Lower lobe of right lung (tissue), 2 donors: ENCODE measurements around the gene SYNGR4. TPM values are rescaled to one million over a fixed set of nuclear protein-coding genes. Genes with fewer than 3 reads are reported as not detected.

Source experiments
- ATAC-seq, 2 donors: fragments of 200-7000 bp; cut with Tn5 transposase; one replicate each; pipeline ENCODE4 v1.9.1; 2020 to 2022; ENCODE audit warnings: mild to moderate bottlenecking in 2 of 2, moderate library complexity in 2 of 2
- DNase-seq: peaks from one replicate; pipeline ENCODE4 v3.0.0-alpha.2; 2020
- H3K27ac ChIP-seq: fragments of 200-600 bp; one replicate; pipeline ENCODE4 v1.8.0; 2022
- H3K27me3 ChIP-seq: fragments of 200-600 bp; one replicate; pipeline ENCODE4 v1.8.0; 2022; ENCODE audit warnings: low read depth
- H3K36me3 ChIP-seq: fragments of 200-600 bp; one replicate; pipeline ENCODE4 v1.8.0; 2022; ENCODE audit warnings: mild to moderate bottlenecking
- H3K4me1 ChIP-seq: fragments of 200-600 bp; one replicate; pipeline ENCODE4 v1.8.0; 2022
- H3K4me3 ChIP-seq: fragments of 200-600 bp; one replicate; pipeline ENCODE4 v1.8.0; 2022; ENCODE audit warnings: mild to moderate bottlenecking
- H3K9me3 ChIP-seq: fragments of 200-600 bp; one replicate; pipeline ENCODE4 v1.8.0; 2022
- CTCF ChIP-seq: fragments of 200-600 bp; IDR thresholded peaks from one replicate; pipeline ENCODE4 v1.8.0; 2022; ENCODE audit warnings: antibody characterized with exemption, mild to moderate bottlenecking
- intact Hi-C: fragments of 100-400 bp; cut with DNase I; formaldehyde crosslinking; loops from one replicate; pipeline ENCODE4 v1.11.0; 2022
- total RNA-seq: library from RNA; stranded (reverse); fragmentation: NEBNext Ultra II Directional; extraction: Animal tissue kit (Norgen Biotek cat#: 25700); gene quantifications from one replicate; pipeline ENCODE4 v1.2.1, GENCODE V29; 2021
- donor health status: DM: no; HTN: yes; CAD: no; lungs with severe emphysema.

The SYNGR4 gene
- total RNA-seq, 1 donor from 2014 or later: not detected

- ATAC-seq: no peak
- H3K9me3 ChIP-seq: no peaks in the 10 kb centered on the region
Measured at GRCh38 chr19:48379058-48379457, 14.9 kb downstream of the SYNGR4 start.

DNA sequence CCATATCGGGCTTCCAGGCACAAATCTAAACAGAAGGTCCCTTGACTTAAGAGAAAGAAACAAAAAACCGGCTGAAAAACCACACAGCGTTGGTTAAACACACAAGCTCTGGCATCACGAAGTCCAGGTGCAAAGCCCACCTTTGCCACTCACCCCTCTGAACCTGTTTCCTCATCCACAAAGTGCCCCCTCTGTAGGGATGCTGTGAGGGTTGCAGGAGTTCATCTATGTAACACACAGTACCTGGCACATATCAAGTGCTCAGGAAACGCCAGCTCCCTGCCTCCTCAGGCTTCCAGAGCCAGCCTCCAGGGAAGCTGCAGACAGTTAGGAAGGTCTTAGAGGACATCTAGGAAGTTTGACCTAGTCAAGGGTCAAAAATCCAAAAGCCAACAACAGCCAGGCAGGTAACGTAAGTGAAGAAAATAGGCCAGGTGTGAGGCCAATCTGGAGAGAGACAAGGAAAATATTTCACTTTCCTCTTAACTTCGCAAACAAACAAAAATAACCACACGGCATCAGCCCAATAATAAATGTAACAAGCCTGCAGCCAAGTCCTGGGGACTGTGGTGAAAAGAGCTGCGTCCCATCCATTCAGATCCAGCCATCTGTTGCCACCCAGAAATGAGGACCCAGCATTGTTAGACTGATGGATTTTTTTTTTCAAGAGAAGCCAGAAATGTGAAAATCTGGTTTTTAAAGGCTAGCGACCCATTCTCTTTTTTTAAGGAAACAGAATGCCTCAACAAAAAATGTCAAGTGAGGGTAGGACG, 17.2 kb downstream of the SYNGR4 start:
- DNase-seq: no peak

More at GRCh38 chr19:48379058-48379457, 14.9 kb downstream of the SYNGR4 start:
- no peak for DNase-seq
- no peak overlapping the region for H3K27ac ChIP-seq
- no peaks in the 10 kb centered on the region for H3K27me3 ChIP-seq
- peaks cover 29% of the 10 kb centered on the region for H3K36me3 ChIP-seq
- no peaks in the 10 kb centered on the region for H3K4me1 ChIP-seq
- intact Hi-C loops: no loop called here
- H3K4me3 ChIP-seq: no peak overlapping the region
- no peak for TF ChIP-seq CTCF

GRCh38 chr19:48382286-48382685, 18.1 kb downstream of the SYNGR4 start:
- Histone ChIP-seq H3K9me3 (no peaks in the 10 kb centered on the region), H3K36me3 (peaks cover 61% of the 10 kb centered on the region)

More for the DNA sequence above, 17.2 kb downstream of the SYNGR4 start:
- no peak overlapping the region for H3K27ac ChIP-seq
- H3K27me3 ChIP-seq: no peaks in the 10 kb centered on the region
- intact Hi-C loops: no loop called here
- no peak for TF ChIP-seq CTCF
- H3K9me3 ChIP-seq: no peaks in the 10 kb centered on the region
- no peak for ATAC-seq
- H3K4me3 ChIP-seq: no peak overlapping the region
- H3K36me3 ChIP-seq: peaks cover 52% of the 10 kb centered on the region
- no peaks in the 10 kb centered on the region for H3K4me1 ChIP-seq

DNA sequence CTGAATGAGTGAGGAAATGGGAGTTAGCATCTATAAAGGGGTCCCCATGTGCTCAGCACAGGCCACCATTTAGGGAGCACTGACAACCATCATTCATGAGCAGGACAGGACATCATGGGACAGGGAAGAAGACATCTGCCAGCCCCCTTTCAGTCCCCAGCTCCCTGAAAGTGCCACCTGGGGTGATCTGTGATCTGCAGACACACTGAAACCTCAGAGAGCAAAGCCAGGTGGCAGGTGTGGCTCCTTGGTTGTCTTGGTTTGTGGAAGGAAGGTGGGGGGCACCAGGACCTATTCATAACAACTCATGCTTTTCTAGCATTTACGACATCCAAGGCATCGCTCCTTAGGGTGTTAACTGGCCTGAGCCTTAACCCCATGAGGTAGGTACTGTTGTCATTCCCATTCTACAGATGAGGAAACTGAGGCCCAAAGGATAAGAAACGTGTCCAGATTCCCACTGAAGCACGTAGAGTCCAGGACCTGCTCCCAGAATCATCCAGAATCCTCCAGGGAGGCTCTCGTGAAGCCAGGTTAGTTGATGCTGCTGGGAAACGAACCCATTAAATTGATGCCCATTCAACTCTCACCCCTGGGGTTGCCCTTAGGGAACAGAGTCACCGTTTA, 21.4 kb downstream of the SYNGR4 start:
- Histone ChIP-seq H3K4me3 (no peak overlapping the region), H3K4me1 (no peaks in the 10 kb centered on the region), H3K36me3 (peaks cover 83% of the 10 kb centered on the region), H3K27me3 (no peaks in the 10 kb centered on the region), H3K27ac (no peak overlapping the region), H3K9me3 (no peaks in the 10 kb centered on the region)
- intact Hi-C loops: no loop called here
- ATAC-seq (no peak), DNase-seq (no peak)
- TF ChIP-seq CTCF: no peak

More at GRCh38 chr19:48382286-48382685, 18.1 kb downstream of the SYNGR4 start:
- Histone ChIP-seq H3K27me3 (no peaks in the 10 kb centered on the region), H3K4me1 (no peaks in the 10 kb centered on the region), H3K27ac (no peak overlapping the region), H3K4me3 (no peak overlapping the region)
- DNase-seq (no peak), ATAC-seq (no peak)
- TF ChIP-seq CTCF: no peak
- intact Hi-C loops: no loop called here

GRCh38 chr19:48386981-48387380, 22.8 kb downstream of the SYNGR4 start:
- H3K36me3 ChIP-seq: peaks cover 75% of the 10 kb centered on the region
- intact Hi-C loops: no loop called here

More at GRCh38 chr19:48386981-48387380, 22.8 kb downstream of the SYNGR4 start:
- Histone ChIP-seq H3K27me3 (no peaks in the 10 kb centered on the region), H3K27ac (no peak overlapping the region), H3K4me3 (no peak overlapping the region), H3K9me3 (no peaks in the 10 kb centered on the region), H3K4me1 (no peaks in the 10 kb centered on the region)
- DNase-seq (no peak), ATAC-seq (no peak)
- TF ChIP-seq CTCF: no peak
